SK-N-SH treated with all-trans-retinoic acid at 6 μM for 48 hours (cell line): ENCODE results near the gene REEP1.

Experiments
- ATAC-seq: fragments of 200-7000 bp; cut with Tn5 transposase; 3 replicates; pipeline ENCODE4 v1.9.1; 2020; ENCODE audit warnings: mild to moderate bottlenecking, moderate library complexity
- ARNTL ChIP-seq: fragments of 450-650 bp; formaldehyde crosslinking; IDR thresholded peaks from 2 replicates; pipeline ENCODE4 v1.5.0; 2020; ENCODE audit warnings: low read depth, mild to moderate bottlenecking, moderate library complexity, borderline replicate concordance
- BACH2 ChIP-seq: fragments of 250-450 bp; sonication (Bioruptor Pico); IDR thresholded peaks from 2 replicates; pipeline ENCODE4 v1.9.0; 2021; ENCODE audit warnings: mild to moderate bottlenecking, borderline replicate concordance
- CSDC2 ChIP-seq: fragments of 250-450 bp; sonication (Bioruptor Pico); IDR thresholded peaks from 2 replicates; pipeline ENCODE4 v1.5.0; 2020; ENCODE audit warnings: mild to moderate bottlenecking, moderate library complexity
- ESRRG ChIP-seq: fragments of 250-450 bp; sonication (Bioruptor Pico); IDR thresholded peaks from 2 replicates; pipeline ENCODE4 v1.6.1; 2021; ENCODE audit warnings: mild to moderate bottlenecking
- GLIS3 ChIP-seq: fragments of 250-450 bp; sonication (Bioruptor Pico); IDR thresholded peaks from 2 replicates; pipeline ENCODE4 v1.5.0; 2020; ENCODE audit warnings: mild to moderate bottlenecking, moderate library complexity
- ISL1 ChIP-seq: fragments of 250-450 bp; sonication (Bioruptor Pico); IDR thresholded peaks from 2 replicates; pipeline ENCODE4 v2.1.2; 2022; ENCODE audit warnings: mild to moderate bottlenecking, moderate library complexity
- OSR1 ChIP-seq: fragments of 250-450 bp; sonication (Bioruptor Pico); IDR thresholded peaks from 2 replicates; pipeline ENCODE4 v1.8.0; 2022; ENCODE audit warnings: moderate library complexity, mild to moderate bottlenecking, inconsistent platforms
- PATZ1 ChIP-seq: fragments of 250-450 bp; sonication (Bioruptor Pico); IDR thresholded peaks from 2 replicates; pipeline ENCODE4 v1.8.0; 2020; ENCODE audit warnings: mild to moderate bottlenecking, moderate library complexity, borderline replicate concordance
- PPARA ChIP-seq: fragments of 250-450 bp; sonication (Bioruptor Pico); IDR thresholded peaks from 2 replicates; pipeline ENCODE4 v1.5.0; 2020; ENCODE audit warnings: mild to moderate bottlenecking, borderline replicate concordance
- RARB ChIP-seq: fragments of 250-450 bp; sonication (Bioruptor Pico); IDR thresholded peaks from 2 replicates; pipeline ENCODE4 v1.8.0; 2021; ENCODE audit warnings: mild to moderate bottlenecking, moderate library complexity
- SNAI2 ChIP-seq: fragments of 250-450 bp; sonication (Bioruptor Pico); IDR thresholded peaks from 2 replicates; pipeline ENCODE4 v1.5.0; 2020; ENCODE audit warnings: mild to moderate bottlenecking, moderate library complexity
- TCF4 ChIP-seq: fragments of 250-450 bp; sonication (Bioruptor Pico); IDR thresholded peaks from 2 replicates; pipeline ENCODE4 v1.8.0; 2021; ENCODE audit warnings: mild to moderate bottlenecking, moderate library complexity, borderline replicate concordance
- TOX ChIP-seq: fragments of 250-450 bp; sonication (Bioruptor Pico); IDR thresholded peaks from 2 replicates; pipeline ENCODE4 v1.8.0; 2021; ENCODE audit warnings: mild to moderate bottlenecking, moderate library complexity, borderline replicate concordance
- ZC3H10 ChIP-seq: fragments of 250-450 bp; sonication (Bioruptor Pico); IDR thresholded peaks from 2 replicates; pipeline ENCODE4 v1.5.1; 2021; ENCODE audit warnings: mild to moderate bottlenecking, moderate library complexity
- ZFP3 ChIP-seq: fragments of 250-450 bp; sonication (Bioruptor Pico); IDR thresholded peaks from 2 replicates; pipeline ENCODE4 v1.5.0; 2020; ENCODE audit warnings: mild to moderate bottlenecking, moderate library complexity
- ZFP30 ChIP-seq: fragments of 450-650 bp; formaldehyde crosslinking; IDR thresholded peaks from 2 replicates; pipeline ENCODE4 v1.5.0; 2022; ENCODE audit warnings: mild to moderate bottlenecking, moderate library complexity
- ZNF565 ChIP-seq: fragments of 450-650 bp; formaldehyde crosslinking; conservative IDR thresholded peaks from 2 replicates; pipeline ENCODE4 v1.5.0; 2020; ENCODE audit warnings: low read depth, mild to moderate bottlenecking, moderate library complexity
- ZNF70 ChIP-seq: fragments of 450-650 bp; formaldehyde crosslinking; IDR thresholded peaks from 2 replicates; pipeline ENCODE4 v1.5.0; 2020; ENCODE audit warnings: mild to moderate bottlenecking, moderate library complexity
- ZNF8 ChIP-seq: fragments of 450-650 bp; formaldehyde crosslinking; IDR thresholded peaks from 2 replicates; pipeline ENCODE4 v1.5.0; 2020; ENCODE audit warnings: mild to moderate bottlenecking, moderate library complexity
- TF ChIP-seq, protein P1 (sequence below): fragments of 250-450 bp; sonication (Bioruptor Pico); IDR thresholded peaks from 2 replicates; pipeline ENCODE4 v1.8.0; 2021; ENCODE audit warnings: low read depth, mild to moderate bottlenecking, moderate library complexity, borderline replicate concordance
- TF ChIP-seq, protein P2 (sequence below): fragments of 250-450 bp; sonication (Bioruptor Pico); IDR thresholded peaks from 2 replicates; pipeline ENCODE4 v1.5.1; 2021; ENCODE audit warnings: mild to moderate bottlenecking, moderate library complexity
- TF ChIP-seq, protein P3 (sequence below): fragments of 250-450 bp; sonication (Bioruptor Pico); IDR thresholded peaks from 2 replicates; pipeline ENCODE4 v1.5.1; 2020; ENCODE audit warnings: low read depth, mild to moderate bottlenecking, moderate library complexity
- TF ChIP-seq, protein P4 (sequence below): fragments of 250-450 bp; sonication (Bioruptor Pico); IDR thresholded peaks from 2 replicates; pipeline ENCODE4 v1.5.0; 2020; ENCODE audit warnings: mild to moderate bottlenecking, moderate library complexity

The REEP1 gene

DNA sequence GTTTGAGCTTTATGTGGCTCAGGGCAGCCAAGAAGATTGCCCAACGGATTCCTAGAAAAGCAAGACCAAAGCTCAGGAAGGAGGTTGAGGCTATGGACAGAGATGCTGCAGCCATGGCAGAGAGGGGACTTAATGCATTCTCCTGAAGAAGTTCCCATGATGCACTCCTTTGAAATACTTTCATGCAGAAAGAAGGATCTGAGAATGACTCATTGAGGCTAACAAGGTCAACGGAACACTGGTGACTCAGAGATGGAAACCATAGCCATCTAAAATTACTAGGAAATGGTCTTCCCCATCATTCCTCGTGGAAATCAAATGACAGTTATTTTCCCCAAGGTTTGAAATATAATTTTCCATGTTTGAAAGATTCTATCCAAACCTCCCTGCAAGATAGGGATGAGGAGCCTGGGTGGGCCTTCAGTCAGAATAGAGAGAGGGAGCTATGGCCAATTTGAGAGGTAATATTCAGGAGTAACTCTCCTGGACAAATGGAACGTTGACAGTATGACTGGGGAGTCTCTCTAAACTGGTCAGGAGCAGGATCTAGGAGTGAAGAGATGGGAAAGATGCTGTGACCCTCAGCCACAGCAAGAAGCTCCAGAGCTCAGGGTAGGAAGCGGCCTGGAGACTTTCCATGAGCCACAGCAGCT, 63.0 kb downstream of the REEP1 start:
- ATAC-seq: peak; percentile 89
- TF ChIP-seq TCF4: no peak
- TF ChIP-seq, protein P1, sequence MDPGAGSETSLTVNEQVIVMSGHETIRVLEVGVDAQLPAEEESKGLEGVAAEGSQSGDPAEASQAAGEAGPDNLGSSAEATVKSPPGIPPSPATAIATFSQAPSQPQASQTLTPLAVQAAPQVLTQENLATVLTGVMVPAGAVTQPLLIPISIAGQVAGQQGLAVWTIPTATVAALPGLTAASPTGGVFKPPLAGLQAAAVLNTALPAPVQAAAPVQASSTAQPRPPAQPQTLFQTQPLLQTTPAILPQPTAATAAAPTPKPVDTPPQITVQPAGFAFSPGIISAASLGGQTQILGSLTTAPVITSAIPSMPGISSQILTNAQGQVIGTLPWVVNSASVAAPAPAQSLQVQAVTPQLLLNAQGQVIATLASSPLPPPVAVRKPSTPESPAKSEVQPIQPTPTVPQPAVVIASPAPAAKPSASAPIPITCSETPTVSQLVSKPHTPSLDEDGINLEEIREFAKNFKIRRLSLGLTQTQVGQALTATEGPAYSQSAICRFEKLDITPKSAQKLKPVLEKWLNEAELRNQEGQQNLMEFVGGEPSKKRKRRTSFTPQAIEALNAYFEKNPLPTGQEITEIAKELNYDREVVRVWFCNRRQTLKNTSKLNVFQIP (CRISPR knock-in tag): no peak
- TF ChIP-seq PATZ1 (CRISPR knock-in tag): no peak
- TF ChIP-seq ISL1 (CRISPR knock-in tag): no peak
- TF ChIP-seq ZNF70 (CRISPR knock-in tag): no peak
- TF ChIP-seq, protein P2, sequence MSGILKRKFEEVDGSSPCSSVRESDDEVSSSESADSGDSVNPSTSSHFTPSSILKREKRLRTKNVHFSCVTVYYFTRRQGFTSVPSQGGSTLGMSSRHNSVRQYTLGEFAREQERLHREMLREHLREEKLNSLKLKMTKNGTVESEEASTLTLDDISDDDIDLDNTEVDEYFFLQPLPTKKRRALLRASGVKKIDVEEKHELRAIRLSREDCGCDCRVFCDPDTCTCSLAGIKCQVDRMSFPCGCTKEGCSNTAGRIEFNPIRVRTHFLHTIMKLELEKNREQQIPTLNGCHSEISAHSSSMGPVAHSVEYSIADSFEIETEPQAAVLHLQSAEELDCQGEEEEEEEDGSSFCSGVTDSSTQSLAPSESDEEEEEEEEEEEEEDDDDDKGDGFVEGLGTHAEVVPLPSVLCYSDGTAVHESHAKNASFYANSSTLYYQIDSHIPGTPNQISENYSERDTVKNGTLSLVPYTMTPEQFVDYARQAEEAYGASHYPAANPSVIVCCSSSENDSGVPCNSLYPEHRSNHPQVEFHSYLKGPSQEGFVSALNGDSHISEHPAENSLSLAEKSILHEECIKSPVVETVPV (CRISPR knock-in tag): no peak
- TF ChIP-seq, protein P3, sequence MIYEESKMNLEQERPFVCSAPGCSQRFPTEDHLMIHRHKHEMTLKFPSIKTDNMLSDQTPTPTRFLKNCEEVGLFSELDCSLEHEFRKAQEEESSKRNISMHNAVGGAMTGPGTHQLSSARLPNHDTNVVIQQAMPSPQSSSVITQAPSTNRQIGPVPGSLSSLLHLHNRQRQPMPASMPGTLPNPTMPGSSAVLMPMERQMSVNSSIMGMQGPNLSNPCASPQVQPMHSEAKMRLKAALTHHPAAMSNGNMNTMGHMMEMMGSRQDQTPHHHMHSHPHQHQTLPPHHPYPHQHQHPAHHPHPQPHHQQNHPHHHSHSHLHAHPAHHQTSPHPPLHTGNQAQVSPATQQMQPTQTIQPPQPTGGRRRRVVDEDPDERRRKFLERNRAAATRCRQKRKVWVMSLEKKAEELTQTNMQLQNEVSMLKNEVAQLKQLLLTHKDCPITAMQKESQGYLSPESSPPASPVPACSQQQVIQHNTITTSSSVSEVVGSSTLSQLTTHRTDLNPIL (CRISPR knock-in tag): no peak
- TF ChIP-seq ARNTL (CRISPR knock-in tag): no peak
- TF ChIP-seq PPARA (CRISPR knock-in tag): no peak
- no peak for TF ChIP-seq ESRRG (CRISPR knock-in tag)
- no peak for TF ChIP-seq OSR1 (CRISPR knock-in tag)
- TF ChIP-seq ZC3H10 (CRISPR knock-in tag): no peak
- no peak for TF ChIP-seq ZFP30 (CRISPR knock-in tag)
- no peak for TF ChIP-seq TOX (CRISPR knock-in tag)
- TF ChIP-seq, protein P4, sequence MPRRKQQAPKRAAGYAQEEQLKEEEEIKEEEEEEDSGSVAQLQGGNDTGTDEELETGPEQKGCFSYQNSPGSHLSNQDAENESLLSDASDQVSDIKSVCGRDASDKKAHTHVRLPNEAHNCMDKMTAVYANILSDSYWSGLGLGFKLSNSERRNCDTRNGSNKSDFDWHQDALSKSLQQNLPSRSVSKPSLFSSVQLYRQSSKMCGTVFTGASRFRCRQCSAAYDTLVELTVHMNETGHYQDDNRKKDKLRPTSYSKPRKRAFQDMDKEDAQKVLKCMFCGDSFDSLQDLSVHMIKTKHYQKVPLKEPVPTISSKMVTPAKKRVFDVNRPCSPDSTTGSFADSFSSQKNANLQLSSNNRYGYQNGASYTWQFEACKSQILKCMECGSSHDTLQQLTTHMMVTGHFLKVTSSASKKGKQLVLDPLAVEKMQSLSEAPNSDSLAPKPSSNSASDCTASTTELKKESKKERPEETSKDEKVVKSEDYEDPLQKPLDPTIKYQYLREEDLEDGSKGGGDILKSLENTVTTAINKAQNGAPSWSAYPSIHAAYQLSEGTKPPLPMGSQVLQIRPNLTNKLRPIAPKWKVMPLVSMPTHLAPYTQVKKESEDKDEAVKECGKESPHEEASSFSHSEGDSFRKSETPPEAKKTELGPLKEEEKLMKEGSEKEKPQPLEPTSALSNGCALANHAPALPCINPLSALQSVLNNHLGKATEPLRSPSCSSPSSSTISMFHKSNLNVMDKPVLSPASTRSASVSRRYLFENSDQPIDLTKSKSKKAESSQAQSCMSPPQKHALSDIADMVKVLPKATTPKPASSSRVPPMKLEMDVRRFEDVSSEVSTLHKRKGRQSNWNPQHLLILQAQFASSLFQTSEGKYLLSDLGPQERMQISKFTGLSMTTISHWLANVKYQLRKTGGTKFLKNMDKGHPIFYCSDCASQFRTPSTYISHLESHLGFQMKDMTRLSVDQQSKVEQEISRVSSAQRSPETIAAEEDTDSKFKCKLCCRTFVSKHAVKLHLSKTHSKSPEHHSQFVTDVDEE: no peak
- TF ChIP-seq CSDC2 (CRISPR knock-in tag): no peak
- no peak for TF ChIP-seq GLIS3 (CRISPR knock-in tag)
- no peak for TF ChIP-seq ZFP3 (CRISPR knock-in tag)
- TF ChIP-seq ZNF8: no peak
- TF ChIP-seq ZNF565 (CRISPR knock-in tag): no peak

DNA sequence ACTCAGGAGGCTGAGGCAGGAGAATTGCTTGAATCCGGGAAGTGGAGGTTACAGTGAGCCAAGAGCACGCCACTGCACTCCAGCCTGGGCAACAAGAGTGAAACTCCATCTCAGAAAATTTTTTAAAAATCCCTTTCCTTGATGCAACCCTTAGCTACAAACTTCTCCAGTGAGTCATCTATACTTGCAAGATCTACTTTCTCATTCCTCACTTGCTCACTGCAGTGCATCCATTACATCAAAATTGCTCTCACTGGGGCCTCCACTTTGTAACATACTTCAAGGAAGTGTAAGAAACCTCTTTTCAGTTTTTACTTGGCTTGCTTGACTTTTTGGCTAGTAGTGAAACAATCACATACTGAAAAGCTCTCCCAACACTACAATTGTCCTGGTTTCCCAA, 65.3 kb downstream of the REEP1 start:
- no peak for ATAC-seq
- no peak for TF ChIP-seq BACH2 (CRISPR knock-in tag)

GRCh38 chr2:86271248-86271647, 66.2 kb downstream of the REEP1 start:
- ATAC-seq: no peak
- TF ChIP-seq TCF4 (no peak), ZNF8 (no peak)
- TF ChIP-seq, all 23 proteins: peak for 0

- no peak for ATAC-seq
- TF ChIP-seq, protein P1 (CRISPR knock-in tag): no peak
- TF ChIP-seq PPARA (CRISPR knock-in tag) (no peak), GLIS3 (CRISPR knock-in tag) (no peak), PATZ1 (CRISPR knock-in tag) (no peak), ZNF70 (CRISPR knock-in tag) (no peak), RARB (no peak), ZNF8 (no peak), SNAI2 (CRISPR knock-in tag) (no peak), TCF4 (no peak)
These were observed 73.5 kb downstream of the REEP1 start for GRCh38 chr2:86263956-86264355.
